Measurements from ENCODE around the gene NCAPD2. TPM values are rescaled to one million over a fixed set of nuclear protein-coding genes. Genes with fewer than 3 reads are reported as not detected.

Gene NCAPD2
- total and polyA plus RNA-seq, 4 donors: 5.8 to 30.7 (median 15.8) TPM

DNA sequence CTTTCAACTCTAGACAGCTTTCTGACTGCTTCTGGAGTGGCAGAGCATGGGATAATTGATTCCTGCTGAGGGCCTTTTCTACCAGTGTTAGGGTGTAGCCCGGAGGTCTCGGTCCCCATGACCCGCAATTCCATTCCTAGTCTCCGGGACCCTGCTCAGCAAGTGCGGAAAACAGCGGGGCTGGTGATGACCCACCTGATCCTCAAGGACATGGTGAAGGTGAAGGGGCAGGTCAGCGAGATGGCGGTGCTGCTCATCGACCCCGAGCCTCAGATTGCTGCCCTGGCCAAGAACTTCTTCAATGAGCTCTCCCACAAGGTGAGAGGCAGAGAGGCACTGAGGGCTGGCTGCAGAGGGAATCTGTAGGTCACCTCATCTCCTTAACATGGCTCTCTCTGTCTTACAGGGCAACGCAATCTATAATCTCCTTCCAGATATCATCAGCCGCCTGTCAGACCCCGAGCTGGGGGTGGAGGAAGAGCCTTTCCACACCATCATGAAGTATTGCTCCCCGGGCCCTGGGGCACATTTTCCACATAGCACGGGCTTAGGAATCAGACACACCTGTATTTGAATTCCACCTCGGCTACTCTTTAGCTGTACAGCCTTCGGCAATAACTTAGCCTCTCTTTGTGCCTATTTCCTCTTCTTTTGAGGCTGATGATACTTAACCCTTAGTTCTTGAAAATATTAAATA, 34.8 kb downstream of the NCAPD2 start:
- H3K9me3 ChIP-seq (ENCODE audit: control insufficient read depth in 4 of 4, insufficient read depth in 3 of 4, low read length in 3 of 4): no peaks in the 10 kb centered on the region
- no peaks in the 10 kb centered on the region for H3K27me3 ChIP-seq (ENCODE audit: control insufficient read depth in 3 of 3, insufficient read depth in 3 of 3, low read length in 2 of 3)
- no peak for ATAC-seq (ENCODE audit: insufficient read depth, low FRiP score)
- H3K9ac ChIP-seq (ENCODE audit: insufficient read depth in 1 of 2, low read length in 2 of 2): no peak overlapping the region
- peaks cover 11 to 60% (median 57%) of the 10 kb centered on the region in 4 donors for H3K36me3 ChIP-seq (ENCODE audit: control insufficient read depth in 4 of 4, insufficient read depth in 4 of 4, low read length in 4 of 4)
- TF ChIP-seq, protein P1, sequence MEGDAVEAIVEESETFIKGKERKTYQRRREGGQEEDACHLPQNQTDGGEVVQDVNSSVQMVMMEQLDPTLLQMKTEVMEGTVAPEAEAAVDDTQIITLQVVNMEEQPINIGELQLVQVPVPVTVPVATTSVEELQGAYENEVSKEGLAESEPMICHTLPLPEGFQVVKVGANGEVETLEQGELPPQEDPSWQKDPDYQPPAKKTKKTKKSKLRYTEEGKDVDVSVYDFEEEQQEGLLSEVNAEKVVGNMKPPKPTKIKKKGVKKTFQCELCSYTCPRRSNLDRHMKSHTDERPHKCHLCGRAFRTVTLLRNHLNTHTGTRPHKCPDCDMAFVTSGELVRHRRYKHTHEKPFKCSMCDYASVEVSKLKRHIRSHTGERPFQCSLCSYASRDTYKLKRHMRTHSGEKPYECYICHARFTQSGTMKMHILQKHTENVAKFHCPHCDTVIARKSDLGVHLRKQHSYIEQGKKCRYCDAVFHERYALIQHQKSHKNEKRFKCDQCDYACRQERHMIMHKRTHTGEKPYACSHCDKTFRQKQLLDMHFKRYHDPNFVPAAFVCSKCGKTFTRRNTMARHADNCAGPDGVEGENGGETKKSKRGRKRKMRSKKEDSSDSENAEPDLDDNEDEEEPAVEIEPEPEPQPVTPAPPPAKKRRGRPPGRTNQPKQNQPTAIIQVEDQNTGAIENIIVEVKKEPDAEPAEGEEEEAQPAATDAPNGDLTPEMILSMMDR (IDR thresholded peaks at IDR 0.05; ENCODE audit: control extremely low read depth, extremely low read depth): no peak
- peaks cover 0 to 18% (median 16%) of the 10 kb centered on the region in 5 donors for H3K4me1 ChIP-seq (ENCODE audit: control insufficient read depth in 5 of 5, insufficient read depth in 5 of 5, low read length in 5 of 5)
- no peak overlapping the region for H3K27ac ChIP-seq (ENCODE audit: low read depth in 1 of 2, low read length in 1 of 2)
- 92 to 93% methylated on average over 17 of the region's 17 CpGs for WGBS, 2 donors
- DNase-seq: no peak
- H3K4me3 ChIP-seq: no peak overlapping the region

DNA sequence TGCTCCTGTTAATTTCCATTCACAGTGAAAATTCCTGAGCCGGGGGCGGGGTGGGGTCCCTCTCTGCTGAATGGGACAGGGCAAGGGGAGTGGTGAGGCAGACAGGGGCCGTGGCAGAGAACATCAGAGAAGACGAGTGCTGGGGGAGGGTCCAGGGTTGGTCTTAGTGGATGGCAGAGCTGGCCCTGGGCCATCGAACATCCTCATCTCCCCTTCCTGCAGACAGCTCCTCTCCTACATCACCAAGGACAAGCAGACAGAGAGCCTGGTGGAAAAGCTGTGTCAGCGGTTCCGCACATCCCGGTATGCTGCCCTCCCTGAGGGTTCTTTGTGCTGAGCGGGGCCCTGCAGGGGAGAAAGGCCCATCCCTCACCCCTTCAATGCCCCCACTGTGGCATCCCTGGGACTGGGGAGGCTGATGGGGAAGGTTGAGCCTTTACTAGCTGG, 35.4 kb downstream of the NCAPD2 start:
- Histone ChIP-seq H3K4me3 (no peak overlapping the region), H3K27me3 (ENCODE audit: control insufficient read depth in 3 of 3, insufficient read depth in 3 of 3, low read length in 2 of 3) (no peaks in the 10 kb centered on the region), H3K9me3 (ENCODE audit: control insufficient read depth in 4 of 4, insufficient read depth in 3 of 4, low read length in 3 of 4) (no peaks in the 10 kb centered on the region), H3K36me3 (ENCODE audit: control insufficient read depth in 4 of 4, insufficient read depth in 4 of 4, low read length in 4 of 4) (peaks cover 9 to 60% (median 52%) of the 10 kb centered on the region in 4 donors), H3K27ac (ENCODE audit: low read depth in 1 of 2, low read length in 1 of 2) (no peak overlapping the region), H3K9ac (ENCODE audit: insufficient read depth in 1 of 2, low read length in 2 of 2) (no peak overlapping the region), H3K4me1 (ENCODE audit: control insufficient read depth in 5 of 5, insufficient read depth in 5 of 5, low read length in 5 of 5) (peaks cover 0 to 18% (median 16%) of the 10 kb centered on the region in 5 donors)
- 92 to 94% methylated on average over 9 of the region's 9 CpGs for whole genome bisulfite sequencing, 2 donors
- DNase-seq (no peak), ATAC-seq (ENCODE audit: insufficient read depth, low FRiP score) (no peak)
- TF ChIP-seq, protein P1 (IDR thresholded peaks at IDR 0.05; ENCODE audit: control extremely low read depth, extremely low read depth): no peak

DNA sequence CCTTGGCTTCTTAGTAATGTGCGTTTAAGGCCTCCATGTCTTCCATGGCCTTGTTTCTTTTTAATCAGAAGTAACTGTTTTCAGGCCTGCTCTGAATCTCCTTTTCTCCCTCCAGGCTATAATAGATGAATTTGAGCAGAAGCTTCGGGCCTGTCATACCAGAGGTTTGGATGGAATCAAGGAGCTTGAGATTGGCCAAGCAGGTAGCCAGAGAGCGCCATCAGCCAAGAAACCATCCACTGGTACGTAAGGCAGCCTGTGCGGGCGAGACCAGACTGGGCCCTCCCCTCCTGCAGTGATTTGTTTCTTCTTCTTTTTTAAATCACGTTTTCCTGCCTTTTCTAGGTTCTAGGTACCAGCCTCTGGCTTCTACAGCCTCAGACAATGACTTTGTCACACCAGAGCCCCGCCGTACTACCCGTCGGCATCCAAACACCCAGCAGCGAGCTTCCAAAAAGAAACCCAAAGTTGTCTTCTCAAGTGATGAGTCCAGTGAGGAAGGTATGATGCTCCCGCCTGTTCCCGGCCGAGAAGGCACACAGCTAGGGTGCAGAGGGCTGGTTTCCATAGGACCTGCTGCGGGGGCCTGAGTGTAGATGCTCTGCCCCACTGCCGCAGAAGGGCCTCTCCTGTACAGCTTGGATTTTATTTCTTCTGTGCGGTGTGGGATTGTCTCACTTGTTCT, 36.8 kb downstream of the NCAPD2 start:
- Histone ChIP-seq H3K4me1 (ENCODE audit: control insufficient read depth in 5 of 5, insufficient read depth in 5 of 5, low read length in 5 of 5) (peaks cover 0 to 24% (median 16%) of the 10 kb centered on the region in 5 donors), H3K9ac (ENCODE audit: insufficient read depth in 1 of 2, low read length in 2 of 2) (no peak overlapping the region), H3K27ac (ENCODE audit: low read depth in 1 of 2, low read length in 1 of 2) (no peak overlapping the region), H3K27me3 (ENCODE audit: control insufficient read depth in 3 of 3, insufficient read depth in 3 of 3, low read length in 2 of 3) (no peaks in the 10 kb centered on the region), H3K36me3 (ENCODE audit: control insufficient read depth in 4 of 4, insufficient read depth in 4 of 4, low read length in 4 of 4) (peaks cover 9 to 57% (median 43%) of the 10 kb centered on the region in 4 donors), H3K9me3 (ENCODE audit: control insufficient read depth in 4 of 4, insufficient read depth in 3 of 4, low read length in 3 of 4) (no peaks in the 10 kb centered on the region), H3K4me3 (no peak overlapping the region)
- no peak for ATAC-seq (ENCODE audit: insufficient read depth, low FRiP score)
- 94 to 96% methylated on average over 18 of the region's 18 CpGs for WGBS, 2 donors
- TF ChIP-seq, protein P1 (IDR thresholded peaks at IDR 0.05; ENCODE audit: control extremely low read depth, extremely low read depth): no peak
- DNase-seq: no peak
